GM12878 (cell line): ENCODE results near the gene B3GNT2. TPM values are rescaled to one million over a fixed set of nuclear protein-coding genes. Genes with fewer than 3 reads are reported as not detected.

Experiments used
- ATAC-seq: fragments of 200-7000 bp; cut with Tn5 transposase; 3 replicates; pipeline ENCODE4 v1.9.1; 2020; ENCODE audit warnings: mild to moderate bottlenecking, moderate library complexity
- BruUV-seq: library from RNA; stranded (reverse); fragments of 400-500 nt; replicated peaks from 2 replicates; lab custom pipeline; 2021; lab: Mats Ljungman, UMichigan
- CTCF ChIA-PET: fragments of 300-600 bp; sonication (Branson Sonifier 250); formaldehyde crosslinking; extraction: SDS; loops from one replicate; lab custom pipeline; 2021; ENCODE audit warnings: inconsistent platforms; lab: Yijun Ruan, JAX
- POLR2A ChIA-PET: fragments of 350-600 bp; formaldehyde crosslinking; extraction: SDS; loops from one replicate; lab custom pipeline; 2021; ENCODE audit warnings: inconsistent platforms; lab: Charles Lee
- RAD21 ChIA-PET: fragments of 300-600 bp; sonication (Branson Sonifier 250); formaldehyde crosslinking; loops from one replicate; lab custom pipeline; 2023; ENCODE audit warnings: antibody characterized with exemption; ENCODE audit not compliant: unreplicated experiment; lab: Charles Lee
- SMC1A ChIA-PET: fragments of 300-600 bp; sonication (Branson Sonifier 250); formaldehyde crosslinking; loops from one replicate; lab custom pipeline; 2023; ENCODE audit not compliant: unreplicated experiment, uncharacterized antibody; lab: Charles Lee
- DNase-seq: peaks from one replicate; pipeline ENCODE4 v3.0.0-alpha.2; 2011; ENCODE audit warnings: low read depth, low spot score
- FAIRE-seq: peaks from 3 replicates; lab custom pipeline; 2011; peaks lifted over from hg19 to GRCh38; lab: Jason Lieb, UNC
- H2AFZ ChIP-seq: 2 replicates; pipeline ENCODE4 v1.6.0; 2011; ENCODE audit warnings: low read depth, low read length, control low read depth; ENCODE audit not compliant: control insufficient read depth
- H3K27ac ChIP-seq: 2 replicates; pipeline ENCODE4 v1.5.1; 2011; ENCODE audit warnings: control low read depth; ENCODE audit not compliant: control insufficient read depth, insufficient read depth
- H3K27me3 ChIP-seq, 2 experiments: replicated peaks in 1 of 2; 2 replicates each; pipeline versions ENCODE4 v1.6.0 to v1.6.1; 2011; ENCODE audit warnings: low read length in 1 of 2; ENCODE audit not compliant: control insufficient read depth in 2 of 2, insufficient read depth in 2 of 2
- H3K36me3 ChIP-seq, 2 experiments: 2 replicates each; pipeline ENCODE4 v1.5.1; 2011; ENCODE audit warnings: low read length in 1 of 2; ENCODE audit not compliant: control insufficient read depth in 2 of 2, insufficient read depth in 2 of 2
- H3K4me1 ChIP-seq: 2 replicates; pipeline ENCODE4 v1.6.1; 2011; ENCODE audit warnings: mild to moderate bottlenecking, low read length, moderate library complexity, mixed read lengths; ENCODE audit not compliant: control insufficient read depth, insufficient read depth
- H3K4me2 ChIP-seq: 2 replicates; pipeline ENCODE4 v1.6.0; 2011; ENCODE audit warnings: control low read depth; ENCODE audit not compliant: control insufficient read depth, insufficient read depth
- H3K4me3 ChIP-seq: fragments of 200-600 bp; sonication (generic); 2 replicates; pipeline ENCODE4 v1.5.1; 2016
- H3K79me2 ChIP-seq: 2 replicates; pipeline ENCODE4 v1.6.0; 2011; ENCODE audit warnings: low read length; ENCODE audit not compliant: control insufficient read depth, insufficient read depth
- H3K9ac ChIP-seq: 2 replicates; pipeline ENCODE4 v1.8.0; 2011; ENCODE audit warnings: low read length, control low read depth, mixed read lengths; ENCODE audit not compliant: control insufficient read depth, insufficient read depth
- H3K9me3 ChIP-seq: replicated peaks from 3 replicates; pipeline ENCODE4 v1.5.1; 2011; ENCODE audit warnings: mild to moderate bottlenecking, low read length; ENCODE audit not compliant: control insufficient read depth, insufficient read depth
- H4K20me1 ChIP-seq: 2 replicates; pipeline ENCODE4 v1.6.0; 2011; ENCODE audit not compliant: control insufficient read depth, insufficient read depth
- CBFB ChIP-seq: IDR thresholded peaks from 2 replicates; pipeline ENCODE4 v1.6.1; 2016; ENCODE audit warnings: antibody characterized with exemption, low read depth
- CBX3 ChIP-seq: fragments of 200-600 bp; sonication (generic); IDR thresholded peaks from 2 replicates; pipeline ENCODE4 v1.6.1; 2016; ENCODE audit warnings: low read depth, borderline replicate concordance
- CBX5 ChIP-seq: sonication (generic); IDR thresholded peaks from 2 replicates; pipeline ENCODE4 v1.6.1; 2016; ENCODE audit warnings: low read depth, moderate library complexity, mild to moderate bottlenecking, inconsistent platforms
- CUX1 ChIP-seq: IDR thresholded peaks from 2 replicates; pipeline ENCODE4 v1.6.1; 2012; ENCODE audit warnings: improper control_type of control experiment, low read depth, low read length; ENCODE audit not compliant: insufficient replicate concordance
- E4F1 ChIP-seq: fragments of 450-650 bp; IDR thresholded peaks from 2 replicates; pipeline ENCODE4 v1.6.1; 2018; ENCODE audit warnings: borderline replicate concordance, mild to moderate bottlenecking; ENCODE audit not compliant: partially characterized antibody
- FOXK2 ChIP-seq: fragments of 450-650 bp; IDR thresholded peaks from 2 replicates; pipeline ENCODE4 v1.6.1; 2017; ENCODE audit warnings: mild to moderate bottlenecking, moderate library complexity
- IKZF1 ChIP-seq: fragments of 450-650 bp; conservative IDR thresholded peaks from 2 replicates; pipeline ENCODE4 v1.6.1; 2017; ENCODE audit warnings: antibody characterized with exemption, mild to moderate bottlenecking
- IRF5 ChIP-seq: fragments of 450-650 bp; IDR thresholded peaks from 2 replicates; pipeline ENCODE4 v1.6.1; 2017; ENCODE audit warnings: borderline replicate concordance
- JUND ChIP-seq: IDR thresholded peaks from 2 replicates; pipeline ENCODE4 v1.6.1; 2012; ENCODE audit warnings: low read depth, mild to moderate bottlenecking, low read length, improper control_type of control experiment, moderate library complexity
- KLF5 ChIP-seq: fragments of 450-650 bp; IDR thresholded peaks from 2 replicates; pipeline ENCODE4 v1.6.1; 2014; ENCODE audit warnings: mild to moderate bottlenecking; ENCODE audit not compliant: partially characterized antibody
- POLR2A ChIP-seq: IDR thresholded peaks from 2 replicates; pipeline ENCODE4 v1.6.1; 2011; ENCODE audit warnings: low read depth, mild to moderate bottlenecking, low read length
- POLR2AphosphoS5 ChIP-seq: IDR thresholded peaks from 2 replicates; pipeline ENCODE4 v1.6.1; 2011; ENCODE audit warnings: mild to moderate bottlenecking, low read length, inconsistent platforms
- RCOR1 ChIP-seq: conservative IDR thresholded peaks from 2 replicates; pipeline ENCODE4 v1.6.1; 2012; ENCODE audit warnings: low read depth, low read length, improper control_type of control experiment
- SMAD1 ChIP-seq: fragments of 450-650 bp; IDR thresholded peaks from 2 replicates; pipeline ENCODE4 v1.6.1; 2018; ENCODE audit warnings: mild to moderate bottlenecking, low read depth; ENCODE audit not compliant: partially characterized antibody
- STAT1 ChIP-seq: fragments of 450-650 bp; conservative IDR thresholded peaks from 2 replicates; pipeline ENCODE4 v1.6.1; 2014; ENCODE audit warnings: antibody characterized with exemption, mild to moderate bottlenecking
- TCF12 ChIP-seq: IDR thresholded peaks from 2 replicates; pipeline ENCODE4 v1.6.1; 2011; ENCODE audit warnings: low read depth, mild to moderate bottlenecking, low read length
- YBX1 ChIP-seq: fragments of 450-650 bp; IDR thresholded peaks from 2 replicates; pipeline ENCODE4 v1.6.1; 2016; ENCODE audit warnings: antibody characterized with exemption
- WGBS: methylation state at CpG from one replicate; pipeline ENCODE4 v1.1.6; 2016; ENCODE audit warnings: low lambda C conversion rate; ENCODE audit not compliant: insufficient replicate concordance, insufficient coverage; ENCODE audit errors: missing lambda C conversion rate; 5-methylcytosine and 5-hydroxymethylcytosine counted together
- in situ Hi-C: fragments of 300-500 bp; cut with MboI; formaldehyde crosslinking; loops from 9 replicates; pipeline ENCODE4 v1.14.3; 2018; ENCODE audit warnings: mixed read lengths
- intact Hi-C: fragments of 100-400 bp; cut with micrococcal nuclease; formaldehyde crosslinking; loops from one replicate; pipeline ENCODE4 v1.14.2; 2022; ENCODE audit not compliant: unreplicated experiment
- polyA plus RNA-seq, 11 experiments: library from polyadenylated mRNA; depleted of rRNA in 4 of 11; unstranded in 6 of 11; stranded (reverse) in 5 of 11; fragments of >200 nt; fragmentation: Nextera tagmentation in 4 of 11; fragmentation: Illumina TruSeq in 1 of 11; extraction: Ambion mirVana in 4 of 11; extraction: Trizol in 1 of 11; gene quantifications; 1 replicate in 1 of 11; 2 replicates in 10 of 11; pipeline versions ENCODE4 v1.2.1 to v1.2.3, GENCODE V29; 2011 to 2016; ENCODE audit warnings: inconsistent platforms in 2 of 11, missing spikeins in 2 of 11, low read depth in 1 of 11
- total RNA-seq, 4 experiments: library from RNA; depleted of rRNA in 3 of 4; stranded (reverse); fragments of >200 nt in 3 of 4; fragmentation: Illumina TruSeq in 1 of 4; extraction: Trizol in 1 of 4; gene quantifications; 2 replicates each; pipeline versions ENCODE4 v1.2.1 to v1.2.3, GENCODE V29; 2013 to 2021

The B3GNT2 gene
- total and polyA plus RNA-seq, 10 of the 15 experiments (the other 5 are each of a cell fraction or from before 2014, with no cell fraction given), result 19.7 to 103 (median 76.3) TPM

- POLR2A ChIA-PET, result no interaction called here
- Histone ChIP-seq H3K27ac (no peak overlapping the region), H3K4me3 (no peak overlapping the region), H3K27me3 (no peaks in the 10 kb centered on the region), H3K79me2 (peaks cover 39% of the 10 kb centered on the region), H2AFZ (no peak overlapping the region), H3K9ac (no peak overlapping the region), H4K20me1 (peaks cover 6% of the 10 kb centered on the region; the same call in 1 of the 2 replicates), H3K36me3 (peaks cover 18 to 27% of the 10 kb centered on the region in 2 experiments), H3K4me1 (no peaks in the 10 kb centered on the region), H3K9me3 (no peaks in the 10 kb centered on the region), H3K4me2 (no peak overlapping the region)
- CTCF ChIA-PET, result no interaction called here
- ATAC-seq, result peak; percentile 23
- SMC1A ChIA-PET, result no interaction called here
- no peak for FAIRE-seq
- RAD21 ChIA-PET, result interaction anchor here (1.4 kb wide), 1 partner anchor 29 kb away, joined by 3 read pairs; no protein-coding TSS in a partner anchor
- in situ Hi-C loops, result no loop called here
- no TSS peak for BruUV-seq
- intact Hi-C loops, result loop anchor here (5.0 kb wide), 1 partner anchor 237 kb away; no protein-coding TSS in a partner anchor
- DNase-seq, result no peak
- WGBS, result 92% methylated on average over 11 of the region's 11 CpGs
- TF ChIP-seq SMAD1 (no peak), E4F1 (no peak), POLR2A (peak; percentile 76), JUND (no peak), POLR2AphosphoS5 (peak; percentile 59; the same call in 1 of the 2 replicates), YBX1 (no peak), RCOR1 (no peak), FOXK2 (no peak), CBX3 (no peak), KLF5 (no peak), CBX5 (no peak), IRF5 (no peak), TCF12 (no peak), CUX1 (no peak), STAT1 (no peak), CBFB (no peak), IKZF1 (no peak)
Measured at GRCh38 chr2:62229082-62229605, 33.2 kb downstream of the B3GNT2 start.
